Activated CD4-positive, CD25-positive, alpha-beta regulatory T cell treated with anti-CD3 and anti-CD28 coated beads, Interleukin-2, amount 50 U/mL, for 24 hours (primary cell): Measurements from ENCODE around the gene LCN10.

Experiments used
- ATAC-seq, 2 donors: fragments of 150-1000 bp; cut with Tn5 transposase; one replicate each; pipeline ENCODE4 v1.10.0; 2021; ENCODE audit warnings: mild to moderate bottlenecking in 1 of 2, moderate library complexity in 1 of 2

Gene LCN10

GRCh38 chr9:136697821-136698526 is 44.8 kb downstream of the LCN10 start:
- no peak for ATAC-seq

- ATAC-seq, result no peak
These were observed 45.5 kb downstream of the LCN10 start for GRCh38 chr9:136697146-136697820.

- ATAC-seq, result no peak
These were observed 46.2 kb downstream of the LCN10 start for GRCh38 chr9:136696502-136696901.

GRCh38 chr9:136695955-136696354 is 46.8 kb downstream of the LCN10 start:
- no peak for ATAC-seq

DNA sequence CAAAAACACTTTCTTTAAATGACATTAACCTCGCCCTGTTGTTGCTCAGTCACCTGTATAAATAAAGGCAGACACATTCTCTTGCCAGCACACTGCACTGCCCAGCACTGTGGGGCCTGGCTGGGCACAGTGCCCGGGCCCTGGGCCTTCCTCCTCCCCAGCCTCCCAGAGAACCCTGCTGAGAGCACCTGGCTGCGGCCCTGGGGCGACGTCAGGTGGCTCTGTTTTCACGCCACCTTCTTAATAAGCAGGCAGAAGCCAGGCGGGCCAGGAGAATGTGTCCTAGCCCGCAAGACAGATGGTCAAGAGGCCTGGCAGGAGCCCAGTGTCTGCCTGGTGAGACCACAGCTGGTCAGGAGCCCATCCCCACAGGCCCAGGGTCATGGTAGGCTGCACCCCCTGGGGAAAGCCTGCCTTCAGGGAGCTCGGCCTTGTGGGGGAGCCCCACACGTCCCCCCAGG is 47.3 kb downstream of the LCN10 start:
- no peak for ATAC-seq

GRCh38 chr9:136694872-136695247 is 47.9 kb downstream of the LCN10 start:
- ATAC-seq, result no peak

- peak; percentile 51 to 62 for ATAC-seq
These were observed 48.4 kb downstream of the LCN10 start for GRCh38 chr9:136694163-136694871.

DNA sequence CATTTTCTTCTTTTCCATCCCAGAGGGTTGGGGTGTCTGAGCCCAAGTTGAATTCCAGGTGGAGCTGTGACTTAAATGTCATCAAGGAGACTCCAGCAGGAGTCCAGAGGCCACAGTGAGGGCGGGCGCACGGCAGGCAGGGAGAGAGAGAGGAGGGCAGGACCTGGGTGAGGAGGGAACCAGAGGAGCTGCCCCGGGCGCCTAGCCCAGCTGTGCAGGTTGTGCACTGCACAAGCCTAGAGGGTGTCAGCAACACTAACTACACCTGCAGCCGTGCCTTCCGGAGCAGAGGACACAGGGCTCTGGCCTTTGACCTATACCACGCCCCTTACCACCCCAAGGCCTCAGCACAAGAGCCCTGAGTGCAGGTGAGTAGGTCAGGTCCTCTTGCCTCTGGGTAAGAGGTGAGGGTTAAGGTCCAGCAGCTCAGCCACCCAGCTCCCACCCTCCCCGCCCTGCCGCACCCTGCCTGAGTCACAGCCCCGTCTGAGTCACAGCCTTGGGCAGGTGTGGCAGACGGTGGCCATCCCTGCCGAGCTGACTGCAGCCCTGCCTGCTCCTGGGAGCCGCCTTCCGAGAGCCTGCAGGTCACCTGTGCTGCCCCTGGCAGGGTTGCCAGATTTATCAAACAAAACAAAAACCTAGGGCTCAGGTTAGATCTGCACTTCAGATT is 49.1 kb downstream of the LCN10 start:
- peak; percentile 53 to 70 for ATAC-seq

GRCh38 chr9:136693135-136693489 is 49.6 kb downstream of the LCN10 start:
- ATAC-seq, result no peak

DNA sequence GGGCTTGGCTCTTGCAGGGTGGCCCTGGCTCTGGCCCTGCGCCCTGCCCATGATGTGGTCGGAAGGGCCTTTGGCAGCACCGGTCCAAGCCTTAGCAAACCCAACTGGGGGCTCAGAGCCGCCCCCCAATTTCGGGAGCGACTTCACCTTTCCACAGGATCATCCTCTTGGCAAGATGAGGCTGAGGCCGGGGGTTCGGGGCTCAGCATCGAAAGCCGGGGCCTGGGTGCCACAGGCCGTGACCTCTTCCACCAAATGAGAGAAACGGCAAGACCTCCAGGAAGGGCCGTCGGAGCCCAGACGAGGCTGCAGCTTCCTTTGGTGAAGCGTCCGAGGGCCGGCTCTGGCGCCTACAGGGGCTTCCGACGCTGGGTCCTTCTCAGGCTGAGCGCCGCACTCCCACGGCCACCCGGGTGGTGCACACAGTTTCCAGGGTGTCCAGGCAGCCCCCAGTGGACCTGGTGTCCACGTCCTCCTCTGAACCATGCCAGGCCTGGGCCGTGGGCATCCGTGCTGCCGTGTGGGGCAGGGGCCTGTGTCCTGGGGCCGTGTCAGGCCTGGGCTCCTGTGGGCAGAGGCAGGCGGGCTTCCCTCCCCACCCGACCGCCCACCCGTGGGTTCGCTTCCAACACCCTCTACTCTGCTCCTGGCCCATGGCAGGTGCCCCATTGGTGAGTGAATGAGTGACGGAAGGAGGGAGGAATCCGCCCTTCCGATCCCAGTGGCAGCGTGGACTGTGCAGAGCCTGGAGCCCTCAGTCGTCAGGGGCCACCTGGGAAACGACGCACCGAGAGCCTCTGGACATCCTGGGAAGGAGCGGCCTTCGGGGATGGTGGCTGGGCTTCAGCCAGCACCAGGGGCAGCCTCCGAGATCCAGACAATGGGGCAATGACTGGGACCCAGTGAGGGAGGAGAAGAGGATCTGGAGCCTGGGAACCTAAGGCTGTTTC is 50.3 kb downstream of the LCN10 start:
- no peak for ATAC-seq

- ATAC-seq, result no peak
These were observed 51.2 kb downstream of the LCN10 start for GRCh38 chr9:136691316-136692184.

- no peak for ATAC-seq
These were observed 51.9 kb downstream of the LCN10 start for GRCh38 chr9:136690806-136691261.

GRCh38 chr9:136690104-136690805 is 52.5 kb downstream of the LCN10 start:
- no peak for ATAC-seq

DNA sequence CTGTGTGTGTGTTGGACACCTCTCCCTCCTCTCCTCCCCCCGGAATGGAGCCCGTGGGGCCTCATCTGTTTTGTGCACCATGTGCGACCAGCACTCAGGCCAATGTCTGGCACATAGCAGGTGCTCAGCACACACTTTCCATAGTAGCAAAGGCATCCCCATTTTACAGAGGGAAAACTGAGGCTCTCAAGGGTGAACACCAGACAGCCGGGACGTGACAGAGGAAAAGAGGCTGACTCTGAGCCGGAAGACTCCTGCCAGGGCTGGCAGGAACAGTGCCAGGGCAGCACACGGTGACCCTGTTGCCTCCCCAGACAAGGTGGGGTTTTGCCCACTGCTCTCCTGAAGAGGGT is 53.7 kb downstream of the LCN10 start:
- ATAC-seq, result no peak

DNA sequence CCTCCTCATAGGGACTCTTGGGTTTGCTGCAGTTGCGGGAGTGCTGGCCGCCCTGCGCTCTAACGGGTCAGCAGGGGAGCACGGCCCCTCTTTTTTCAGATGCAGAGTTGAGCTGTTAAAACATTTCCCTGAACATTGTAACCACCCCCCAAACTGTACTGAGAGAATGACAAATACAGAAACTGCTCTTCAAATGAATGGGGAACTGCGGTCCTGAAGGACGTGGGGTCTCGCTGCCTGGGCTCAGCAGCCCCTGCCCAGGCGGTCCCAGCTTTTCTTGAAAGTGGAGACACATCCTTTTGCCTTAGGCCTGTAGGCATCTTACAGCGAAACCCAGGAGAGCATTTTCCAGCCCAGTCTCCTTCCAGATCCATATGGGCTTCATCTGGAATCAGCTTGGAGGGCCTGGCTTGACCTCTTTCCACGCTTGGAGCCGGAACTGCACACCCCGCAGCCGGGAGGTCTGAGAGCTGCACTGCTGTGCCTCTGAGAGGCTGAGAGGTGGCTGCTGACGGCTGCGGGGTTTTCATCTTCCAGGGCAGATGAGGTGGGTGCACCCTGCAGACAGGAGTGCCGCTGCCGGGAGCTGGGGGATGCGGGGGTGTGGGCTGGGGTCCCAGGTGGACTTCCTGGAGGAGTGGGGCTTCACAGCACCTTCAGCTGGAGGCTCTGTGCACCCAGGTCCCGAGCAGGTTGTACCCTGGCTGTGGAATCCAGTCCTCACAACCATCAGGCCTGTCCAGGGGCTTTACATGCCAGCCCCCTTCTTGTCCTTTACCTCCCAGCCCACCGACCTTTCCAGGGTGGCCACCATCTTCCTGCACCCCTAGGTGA is 54.2 kb downstream of the LCN10 start:
- no peak for ATAC-seq
